SK-N-DZ (cell line): ENCODE measurements around the gene PRR23B. TPM values are rescaled to one million over a fixed set of nuclear protein-coding genes. Genes with fewer than 3 reads are reported as not detected.
"Not testable (repeated sequence)": the region's sequence is repeated elsewhere in the genome, so short reads cannot be mapped to it uniquely, and the experiment has no call there.

Experiments
- DNase-seq: peaks from one replicate; pipeline ENCODE4 v3.0.0-alpha.2; 2015; ENCODE audit warnings: low spot score
- polyA plus RNA-seq, 2 experiments: library from polyadenylated mRNA; depleted of rRNA; stranded (reverse); fragments of >200 nt; gene quantifications; 2 replicates each; pipeline ENCODE4 v1.2.3, GENCODE V29; 2014

Gene PRR23B
- polyA plus RNA-seq (2014; cell fraction: cytosol; rRNA removed): not detected in 2 replicates
- not detected in 2 replicates for polyA plus RNA-seq (2014; cell fraction: nucleus; rRNA removed)

DNA sequence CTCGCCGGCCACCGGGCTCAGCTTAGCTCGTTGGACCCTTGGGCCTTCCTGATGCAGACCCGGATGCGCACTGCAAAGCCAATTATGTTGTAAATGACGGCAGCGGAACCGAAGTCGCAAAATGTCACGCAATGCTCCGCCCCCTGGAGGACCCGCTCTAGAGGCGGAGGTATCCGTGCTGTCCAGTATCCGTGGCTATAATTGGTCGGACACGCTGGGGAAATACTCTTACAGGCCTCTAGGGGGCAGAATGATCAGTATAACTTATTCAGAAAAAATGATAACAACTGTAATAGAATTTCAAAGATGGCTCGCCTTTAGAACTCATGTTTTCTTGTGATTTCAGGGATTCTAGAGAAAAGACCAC is at the start of gene PRR23B:
Gene PRR23B, minus strand, starts transcription at position 59 of the 367 bp plus-strand sequence. CDS start 265 bp downstream, outside the sequence.
- DNase-seq: no peak

DNA sequence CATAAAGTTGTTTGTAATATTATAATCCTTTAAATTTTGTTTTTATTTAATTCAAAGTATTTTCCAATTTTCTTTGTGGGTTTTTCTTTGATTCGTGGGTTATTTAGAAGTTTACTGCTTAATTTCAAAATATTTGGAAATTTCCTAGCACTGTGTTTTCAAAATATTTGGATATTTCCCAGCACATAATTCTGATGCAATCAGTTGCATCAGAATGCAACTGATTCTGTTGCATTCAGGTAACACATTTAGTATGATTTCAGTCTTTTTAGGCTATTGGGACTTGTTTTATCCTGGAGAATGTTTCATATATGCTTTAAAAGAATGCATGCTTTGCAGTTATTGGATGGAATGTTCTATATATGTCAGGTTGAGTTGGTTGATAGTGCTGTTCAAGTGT is 42.2 kb upstream of the PRR23B start:
- DNase-seq: no peak

DNA sequence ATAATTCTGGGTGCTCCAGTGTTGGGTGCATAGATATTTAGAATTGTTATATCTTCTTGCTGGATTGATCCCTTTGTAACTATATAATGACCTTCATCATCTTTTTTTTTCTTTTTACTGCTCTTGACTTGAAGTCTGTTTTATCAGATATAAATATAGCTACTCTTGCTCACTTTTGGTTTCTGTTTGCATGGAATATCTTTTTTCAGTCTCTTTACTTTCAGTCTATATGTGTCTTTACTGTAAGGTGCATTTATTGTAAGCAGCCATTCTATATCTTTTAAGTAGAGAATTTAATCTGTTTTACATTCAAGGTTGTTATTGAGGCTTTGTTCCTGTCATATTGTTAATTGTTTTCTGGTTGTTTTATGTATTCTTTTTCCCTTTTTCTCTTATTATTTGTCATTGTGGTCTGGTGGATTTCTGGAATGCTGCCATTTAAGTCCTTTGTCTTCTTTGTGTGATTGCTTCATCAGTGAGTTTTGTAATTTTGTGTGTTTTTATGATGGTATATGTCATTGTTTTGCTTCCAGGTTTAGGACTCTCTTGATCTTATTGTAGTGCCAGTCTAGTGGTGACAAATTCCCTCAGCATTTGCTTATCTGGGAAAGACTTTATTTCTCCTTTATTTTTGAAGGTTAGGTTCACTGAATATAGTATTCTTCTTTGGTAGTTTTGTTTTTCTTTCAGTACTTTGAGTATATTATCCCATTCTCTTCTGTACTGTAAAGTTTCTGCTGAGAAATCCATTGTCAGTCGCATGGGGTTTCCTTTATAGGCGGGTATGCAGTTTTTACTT is 32.3 kb upstream of the PRR23B start:
- no peak for DNase-seq

DNA sequence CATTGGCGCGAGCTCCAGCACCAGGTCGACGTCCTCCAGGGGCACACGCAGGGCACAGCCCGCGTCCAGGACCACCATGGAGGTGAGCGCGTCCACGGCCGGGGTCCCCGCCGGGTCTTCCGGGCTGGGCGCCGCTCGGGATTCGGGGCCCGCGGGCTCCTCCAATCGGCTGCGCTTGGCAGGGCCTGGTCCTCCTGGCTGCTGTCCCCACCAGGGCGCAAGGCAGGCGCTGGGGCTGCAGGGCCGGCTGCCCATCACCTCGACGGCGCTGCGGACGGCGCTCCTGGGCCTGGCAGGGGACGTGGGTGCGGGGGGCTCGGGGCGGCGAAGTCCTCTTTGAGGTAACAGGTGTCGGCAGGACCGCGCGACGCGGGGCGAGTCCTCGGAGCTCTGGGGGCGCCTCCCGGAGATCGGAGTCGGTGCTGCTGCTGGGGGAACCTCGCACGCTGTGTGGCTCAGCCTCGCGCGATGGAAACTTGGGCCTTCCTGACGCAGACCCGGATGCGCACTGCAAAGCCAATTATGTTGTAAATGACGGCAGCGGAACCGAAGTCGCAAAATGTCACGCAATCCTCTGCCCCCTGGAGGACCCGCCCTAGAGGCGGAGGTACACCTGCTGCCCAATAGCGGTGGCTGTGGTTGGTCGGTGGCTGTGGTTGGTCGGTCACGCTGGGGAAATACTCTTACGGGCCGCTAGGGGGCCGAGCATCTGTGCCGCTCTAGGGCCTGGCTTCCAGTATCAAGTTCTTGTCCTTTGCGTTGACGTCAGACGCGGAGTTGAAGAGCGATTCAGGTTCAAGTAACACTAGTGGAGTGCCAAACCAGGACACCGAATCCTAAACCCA is 23.9 kb upstream of the PRR23B start, which contains the start of gene PRR23C:
Gene PRR23C, minus strand, starts transcription at position 527 of the 845 bp plus-strand sequence. Its CDS starts 272 bp downstream, at position 255.
- no peak for DNase-seq

DNA sequence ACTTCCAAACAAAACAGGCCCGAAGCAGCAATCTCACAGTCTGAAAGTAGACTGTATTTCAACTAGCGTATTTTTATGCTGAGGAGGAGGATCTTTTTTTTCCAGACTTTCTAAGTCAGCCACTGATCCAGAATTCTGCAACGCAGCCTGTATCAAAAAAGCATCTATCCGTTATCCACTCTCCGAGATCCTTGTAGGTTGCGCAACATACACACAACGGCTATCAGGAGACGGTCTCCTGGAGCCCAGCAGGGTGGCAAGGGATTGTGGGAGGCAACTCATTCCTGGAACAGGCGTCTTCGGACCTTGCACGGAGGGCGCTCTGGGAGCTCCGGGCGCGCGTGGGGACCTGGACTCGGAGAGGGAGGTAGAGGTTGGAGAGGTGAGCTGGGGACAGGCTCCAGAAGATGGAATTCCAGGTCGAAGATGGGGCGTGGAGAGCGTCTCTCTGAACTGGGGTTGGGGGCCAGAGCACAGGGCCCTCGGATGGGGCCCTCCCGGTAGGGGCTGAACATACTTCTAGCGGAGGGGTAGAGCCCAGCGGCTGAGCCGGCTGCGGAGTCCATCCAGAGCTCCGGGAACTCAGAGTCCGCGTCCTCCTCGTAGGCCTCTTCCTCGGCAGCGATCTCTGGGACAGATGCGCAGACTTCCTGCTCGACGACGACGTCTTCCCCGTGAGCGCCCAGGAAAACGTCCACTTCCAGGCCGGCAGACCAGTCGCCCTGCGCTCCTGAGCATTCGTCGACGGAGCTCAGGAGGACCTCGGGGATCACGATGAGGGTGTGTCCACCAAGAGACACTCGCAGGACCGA is 23.0 kb upstream of the PRR23B start:
- no peak for DNase-seq

DNA sequence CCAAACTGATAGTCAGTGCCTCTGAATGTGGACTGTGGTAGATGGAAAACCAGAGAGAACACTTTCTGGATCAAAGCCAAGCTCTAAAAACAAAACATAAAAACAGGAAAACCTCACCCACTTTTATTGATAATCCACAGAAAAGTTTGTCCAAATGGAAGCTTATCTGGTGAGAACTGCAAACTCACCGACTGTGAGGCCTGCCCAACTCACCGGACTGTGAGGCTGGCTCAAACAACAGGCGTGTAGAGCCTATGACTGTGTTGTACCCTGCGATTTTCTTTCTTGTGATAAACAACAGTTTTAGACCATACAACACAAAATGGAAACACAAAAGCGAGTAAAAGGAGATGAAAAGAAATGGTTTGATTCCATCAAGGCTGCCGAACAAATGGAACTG is 16.8 kb upstream of the PRR23B start:
- DNase-seq: no peak

DNA sequence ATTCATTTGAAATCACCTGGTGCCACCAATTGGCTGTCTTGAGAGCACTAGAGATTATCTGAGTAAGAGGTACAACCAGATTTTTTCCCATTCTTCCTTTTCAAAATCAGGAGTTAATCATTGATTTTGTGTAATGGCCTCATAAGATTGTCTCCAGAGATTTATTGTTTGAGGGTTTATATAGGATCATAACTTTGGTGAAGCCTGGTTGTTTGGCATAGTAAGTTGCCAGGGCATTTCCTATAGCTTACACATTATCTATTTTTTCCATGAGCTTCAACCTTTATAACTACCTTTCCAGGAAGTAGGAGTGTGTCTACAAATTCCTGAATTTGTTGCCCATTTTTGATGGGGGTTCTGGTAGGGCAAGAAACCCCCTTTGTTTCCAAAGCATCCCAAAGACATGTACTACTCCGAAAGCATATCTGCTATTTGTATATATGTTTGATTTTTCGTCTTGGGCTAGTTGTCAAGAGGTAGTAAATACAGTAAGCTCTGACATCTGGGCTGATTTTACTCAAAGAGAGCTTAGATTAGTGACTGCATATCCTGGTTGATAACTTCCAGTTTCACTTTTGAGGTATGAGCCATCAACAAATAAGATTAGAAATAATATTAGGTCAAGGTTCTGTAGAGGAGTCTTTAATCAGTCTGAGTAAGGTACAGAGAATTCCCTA is 11.7 kb upstream of the PRR23B start:
- no peak for DNase-seq

DNA sequence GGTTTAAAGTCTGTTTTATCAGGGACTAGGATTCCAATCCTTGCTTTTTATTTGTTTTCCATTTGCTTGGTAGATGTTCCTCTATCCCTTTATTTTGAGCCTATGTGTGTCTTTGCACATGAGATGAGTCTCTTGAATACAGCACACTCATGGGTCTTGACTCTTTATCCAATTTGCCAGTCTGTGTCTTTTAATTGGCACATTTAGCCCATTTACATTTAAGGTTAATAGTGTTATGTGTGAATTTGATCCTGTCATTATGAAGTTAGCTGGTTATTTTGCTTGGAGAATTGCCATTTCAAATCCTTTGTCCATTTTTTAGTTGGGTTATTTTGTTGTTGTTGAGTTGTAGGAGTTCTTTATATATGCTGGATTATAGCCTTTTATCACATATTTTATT is 9.8 kb upstream of the PRR23B start:
- not testable (repeated sequence) for DNase-seq

DNA sequence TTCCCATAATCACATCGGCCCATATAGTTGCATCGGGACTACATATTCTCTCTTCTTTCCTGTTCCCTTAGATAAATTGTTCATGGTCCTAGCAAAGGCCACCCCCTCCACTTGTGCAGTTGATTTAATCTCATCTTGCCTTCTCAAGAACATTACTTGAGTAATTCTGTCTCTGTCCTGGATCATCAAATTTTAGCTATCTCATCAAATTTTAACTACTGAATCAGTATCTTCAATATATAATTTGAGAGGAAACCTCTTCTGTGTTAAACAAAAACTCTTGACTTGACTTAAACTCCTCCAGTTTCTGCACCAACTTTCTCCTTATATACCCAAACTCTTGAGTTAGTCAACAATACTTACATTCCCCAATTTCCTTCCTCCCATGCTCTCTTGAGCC is 4.2 kb upstream of the PRR23B start:
- no peak for DNase-seq

DNA sequence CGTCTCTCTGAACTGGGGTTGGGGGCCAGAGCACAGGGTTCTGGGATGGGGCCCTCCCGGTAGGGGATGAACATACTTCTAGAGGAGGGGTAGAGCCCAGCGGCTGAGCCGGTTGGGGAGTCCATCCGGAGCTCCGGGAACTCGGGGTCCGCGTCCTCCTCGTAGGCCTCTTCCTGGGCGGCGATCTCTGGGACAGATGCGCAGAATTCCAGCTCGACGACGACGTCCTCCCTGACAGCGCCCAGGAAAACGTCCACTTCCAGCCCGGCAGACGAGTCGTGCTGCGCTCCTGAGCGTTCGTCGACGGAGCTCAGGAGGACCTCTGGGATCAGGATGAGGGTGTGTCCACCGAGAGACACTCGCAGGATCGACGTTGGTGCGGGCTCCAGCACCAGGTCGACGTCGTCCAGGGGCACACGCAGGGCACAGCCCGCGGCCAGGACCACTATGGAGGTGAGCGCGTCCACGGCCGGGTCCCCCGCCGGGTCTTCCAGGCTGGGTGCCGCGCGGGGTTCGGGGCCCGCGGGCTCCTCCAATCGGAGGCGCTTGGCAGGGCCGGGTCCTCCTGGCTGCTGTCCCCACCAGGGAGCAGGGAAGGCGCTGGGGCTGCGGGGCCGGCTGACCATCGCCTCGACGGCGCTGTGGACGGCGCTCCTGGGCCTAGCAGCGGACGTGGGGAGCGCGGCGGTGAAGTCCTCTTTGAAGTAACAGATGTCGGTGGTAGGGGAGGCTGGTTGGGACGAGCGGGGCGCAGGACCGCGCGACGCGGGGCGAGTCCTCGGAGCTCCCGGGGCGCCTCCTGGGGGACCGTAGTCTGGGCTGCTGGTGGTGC is 474 bp downstream of the PRR23B start:
- DNase-seq: no peak

DNA sequence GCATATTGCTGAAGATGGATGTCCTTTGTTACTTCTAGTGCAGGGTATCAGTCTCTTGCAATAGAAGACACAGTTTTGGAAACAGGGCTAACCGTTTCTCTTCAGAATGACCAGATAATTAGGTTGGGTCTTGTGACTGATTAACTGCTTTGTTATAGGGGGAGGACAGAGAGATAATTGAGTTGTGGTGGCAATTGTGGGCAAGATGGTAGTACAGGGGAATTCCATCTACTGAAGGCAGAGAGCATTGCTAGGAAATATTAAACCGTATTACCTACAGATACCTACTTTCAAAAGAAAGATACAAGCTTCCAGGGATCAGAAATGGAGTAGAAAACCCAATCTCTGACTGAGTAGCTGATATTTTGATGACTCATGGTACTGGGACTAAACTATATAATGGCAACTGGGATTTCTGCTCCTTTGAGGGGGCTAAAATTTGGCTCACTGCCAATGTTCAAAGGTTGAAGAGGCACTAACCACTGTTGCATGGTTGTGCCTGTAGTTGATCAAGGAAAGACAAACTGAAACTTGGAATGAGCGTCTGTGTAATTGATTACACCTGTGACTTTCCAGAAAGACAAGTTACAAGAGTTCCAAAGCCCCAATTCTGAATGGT is 4.2 kb downstream of the PRR23B start:
- no peak for DNase-seq

DNA sequence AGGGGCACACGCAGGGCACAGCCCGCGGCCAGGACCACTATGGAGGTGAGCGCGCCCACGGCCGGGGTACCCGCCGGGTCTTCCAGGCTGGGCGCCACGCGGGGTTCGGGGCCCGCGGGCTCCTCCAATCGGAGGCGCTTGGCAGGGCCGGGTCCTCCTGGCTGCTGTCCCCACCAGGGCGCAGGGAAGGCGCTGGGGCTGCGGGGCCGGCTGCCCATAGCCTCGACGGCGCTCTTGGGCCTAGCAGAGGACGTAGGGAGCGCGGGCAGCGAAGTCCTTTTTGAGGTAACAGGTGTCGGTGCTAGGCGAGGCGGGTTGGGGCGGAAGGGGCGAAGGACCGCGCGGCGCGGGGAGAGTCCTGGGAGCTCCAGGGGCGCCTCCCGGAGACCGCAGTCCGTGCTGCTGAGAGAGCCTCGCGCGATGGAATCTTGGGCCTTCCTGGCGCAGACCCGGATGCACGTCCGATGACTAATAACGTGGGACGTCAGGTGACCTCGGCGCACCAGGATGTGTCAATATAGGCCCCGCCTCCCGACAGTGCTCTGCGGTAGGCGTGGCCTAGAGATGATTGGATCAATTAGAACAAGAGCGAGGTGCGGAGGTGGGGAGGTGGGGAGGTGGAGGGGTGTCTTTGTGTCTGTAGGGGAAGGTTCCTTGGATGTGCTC is 14.5 kb downstream of the PRR23B start, which contains the start of gene PRR23A:
Gene PRR23A, minus strand, starts transcription at position 218 of the 666 bp plus-strand sequence. Its CDS starts 0 bp downstream, at position 218.
- no peak for DNase-seq

DNA sequence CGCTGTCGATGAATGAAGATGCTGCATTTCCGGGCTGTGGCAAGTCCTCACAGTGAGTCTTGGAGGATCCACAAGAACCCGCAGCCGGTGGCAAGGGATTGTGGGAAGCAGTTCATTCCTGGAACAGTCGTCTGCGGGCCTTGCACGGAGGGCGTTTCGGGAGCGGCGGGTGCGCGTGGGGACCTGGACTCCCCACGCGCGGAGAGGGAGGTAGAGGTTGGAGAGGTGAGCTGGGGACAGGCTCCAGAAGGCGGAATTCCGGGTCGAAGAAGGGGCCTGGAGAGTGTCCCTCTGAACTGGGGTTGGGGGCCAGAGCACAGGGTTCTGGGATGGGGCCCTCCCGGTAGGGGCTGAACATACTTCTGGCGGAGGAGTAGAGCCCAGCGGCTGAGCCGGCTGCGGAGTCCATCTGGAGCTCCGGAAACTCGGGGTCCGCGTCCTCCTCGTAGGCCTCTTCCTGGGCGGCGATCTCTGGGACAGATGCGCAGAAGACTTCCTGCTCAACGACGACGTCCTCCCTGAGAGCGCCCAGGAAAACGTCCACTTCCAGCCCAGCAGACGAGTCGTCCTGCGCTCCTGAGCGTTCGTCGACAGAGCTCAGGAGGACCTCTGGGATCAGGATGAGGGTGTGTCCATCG is 15.3 kb downstream of the PRR23B start:
- DNase-seq: no peak

DNA sequence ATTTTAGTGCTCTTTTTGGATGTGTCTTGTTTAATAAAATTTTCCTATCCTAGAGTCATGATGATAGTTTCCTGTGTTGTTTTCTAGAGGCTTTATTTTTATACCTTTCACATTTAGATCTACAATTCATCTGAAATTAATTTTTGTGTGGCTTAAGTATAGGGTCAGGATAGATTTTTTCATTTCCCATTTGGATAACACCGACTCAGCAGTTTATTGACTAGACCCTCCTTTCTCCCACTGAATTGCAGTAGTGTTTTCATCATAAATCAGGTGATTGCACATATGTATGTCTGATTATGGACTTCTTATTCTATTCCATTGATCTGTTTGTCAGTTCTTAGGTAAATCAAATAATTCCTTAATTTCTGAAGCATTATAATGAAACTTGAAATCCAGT is 25.0 kb downstream of the PRR23B start:
- DNase-seq: no peak

DNA sequence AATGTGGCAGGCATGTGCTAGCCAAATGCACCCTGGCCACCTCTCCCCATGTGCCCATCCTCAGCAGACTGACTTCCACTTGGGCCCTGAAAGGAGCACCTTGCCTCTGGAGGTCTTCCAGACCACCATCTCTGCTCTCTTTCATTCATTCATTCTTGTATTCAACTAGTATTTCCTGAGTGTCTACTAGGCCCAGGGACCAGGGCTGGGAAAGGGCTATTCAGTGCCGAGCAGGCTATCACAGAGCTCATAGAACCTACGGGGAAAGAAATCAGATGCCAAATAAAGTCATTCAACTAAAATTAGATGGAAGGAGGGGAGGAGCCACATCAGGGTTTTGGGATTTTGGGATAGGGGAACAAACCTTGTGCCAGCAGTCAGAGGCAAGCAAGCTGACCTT is 33.5 kb downstream of the PRR23B start:
- no peak for DNase-seq

DNA sequence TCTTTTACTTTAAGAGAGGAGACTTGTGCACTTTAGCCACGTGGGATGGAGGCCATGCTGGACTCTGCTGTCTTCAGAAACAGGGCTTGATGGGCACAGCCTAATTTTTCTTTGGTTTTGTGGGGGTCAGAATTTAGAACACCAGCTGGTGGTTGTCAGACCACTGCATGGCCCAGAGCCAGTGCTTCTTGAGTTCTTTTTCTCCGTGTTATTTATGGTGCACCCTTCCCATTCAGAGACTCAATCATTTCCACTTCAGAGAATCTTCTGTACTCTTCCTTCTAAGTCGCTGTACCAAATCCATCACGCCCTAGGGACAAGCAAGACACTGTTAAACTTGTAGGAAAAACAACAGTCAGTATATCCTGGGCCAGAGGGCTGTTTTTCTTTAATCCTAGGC is 34.8 kb downstream of the PRR23B start:
- DNase-seq: no peak

DNA sequence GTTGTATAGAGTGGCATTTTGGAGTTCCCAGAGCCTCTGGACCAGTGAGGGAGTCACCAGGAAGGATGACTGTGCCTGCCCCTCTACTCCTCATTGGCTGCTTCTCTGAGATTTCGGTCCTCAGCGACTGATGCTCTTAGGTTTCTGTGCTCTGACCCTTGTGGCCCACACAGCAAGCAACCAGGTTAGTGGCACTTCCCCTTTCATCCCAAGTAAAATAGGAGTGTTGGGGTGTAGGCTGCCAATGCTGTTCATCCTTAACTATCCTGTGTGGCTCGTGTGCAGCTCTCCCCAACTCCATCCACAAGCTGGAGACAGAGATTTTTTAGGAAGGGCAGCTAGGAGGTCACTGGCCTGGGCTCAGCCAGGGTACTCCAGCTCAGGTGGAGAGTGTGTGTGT is 35.9 kb downstream of the PRR23B start:
- no peak for DNase-seq

DNA sequence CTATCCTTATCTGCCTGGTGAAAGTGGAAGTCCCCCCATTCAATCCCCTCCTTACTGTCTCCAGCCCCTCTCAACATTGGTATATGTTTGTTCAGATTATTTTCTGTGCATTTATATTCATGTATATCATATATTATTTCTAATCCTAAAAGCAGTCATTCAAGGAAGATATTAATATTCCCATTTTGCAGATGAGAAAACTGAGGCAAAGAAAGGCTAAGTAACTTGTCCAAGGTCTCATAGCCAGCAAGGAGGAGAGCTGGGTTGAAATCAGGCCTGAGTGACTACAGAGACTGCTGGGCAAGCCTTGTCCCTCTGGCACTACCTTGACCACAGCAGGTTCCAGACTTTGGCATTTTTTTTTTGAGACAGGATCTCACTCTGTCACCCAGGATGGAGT is 44.7 kb downstream of the PRR23B start:
- DNase-seq: no peak

DNA sequence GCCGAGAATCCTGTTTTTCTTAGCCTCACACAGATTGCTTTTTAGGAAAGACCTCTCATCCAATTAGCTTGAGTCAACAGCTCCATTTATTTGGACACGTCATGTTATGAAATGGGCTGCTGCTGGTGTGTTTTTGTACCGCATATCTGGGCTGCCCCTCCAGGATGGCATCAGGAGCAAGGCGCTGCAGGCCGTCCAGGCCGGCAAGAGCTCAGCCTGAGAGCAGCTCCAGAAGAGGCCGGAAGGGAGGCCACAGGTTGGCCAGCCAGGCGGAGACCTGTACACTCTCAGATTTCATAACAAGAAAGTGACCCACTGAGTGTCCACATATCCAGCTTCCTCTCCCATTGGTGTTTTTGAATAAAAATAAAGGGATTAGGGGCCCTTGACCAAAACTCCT is 45.4 kb downstream of the PRR23B start:
- no peak for DNase-seq
